Progenitor cell of endocrine pancreas (in vitro differentiated cells): ENCODE results near the gene COP1. TPM values are rescaled to one million over a fixed set of nuclear protein-coding genes. Genes with fewer than 3 reads are reported as not detected.
A peak's percentile ranks its signal among the peaks of the same experiment; 100 is the strongest.
"Not testable (repeated sequence)": the region's sequence is repeated elsewhere in the genome, so short reads cannot be mapped to it uniquely, and the experiment has no call there.

ENCODE experiments used
- DNase-seq: peaks from one replicate; pipeline ENCODE4 v3.0.0; 2021; ENCODE audit warnings: low spot score; ENCODE audit not compliant: unreplicated experiment
- H3K27ac Mint-ChIP-seq: 2 replicates; pipeline ENCODE4 v1.8.0; 2021; ENCODE audit warnings: mild to moderate bottlenecking, moderate library complexity, mixed read lengths
- H3K27me3 Mint-ChIP-seq: 2 replicates; pipeline ENCODE4 v1.8.0; 2021; ENCODE audit warnings: mixed read lengths
- H3K36me3 Mint-ChIP-seq: 2 replicates; pipeline ENCODE4 v1.8.0; 2022; ENCODE audit warnings: mixed read lengths; ENCODE audit not compliant: insufficient read depth
- H3K4me1 Mint-ChIP-seq: 2 replicates; pipeline ENCODE4 v1.8.0; 2021; ENCODE audit warnings: low read depth, mixed read lengths
- H3K4me3 Mint-ChIP-seq: 2 replicates; pipeline ENCODE4 v1.8.0; 2021; ENCODE audit warnings: low read depth, mild to moderate bottlenecking, moderate library complexity, mixed read lengths
- H3K9me3 Mint-ChIP-seq: 2 replicates; pipeline ENCODE4 v1.8.0; 2021; ENCODE audit warnings: low read depth, mixed read lengths
- CTCF ChIP-seq: fragments of 200-600 bp; sonication (generic); IDR thresholded peaks from one replicate; pipeline ENCODE4 v1.5.0; 2021; ENCODE audit warnings: antibody characterized with exemption, mild to moderate bottlenecking; ENCODE audit not compliant: unreplicated experiment
- total RNA-seq: library from RNA; stranded (reverse); gene quantifications from 2 replicates; pipeline ENCODE4 v1.2.1, GENCODE V29; 2021

COP1 gene
- total RNA-seq, 1 donor from 2014 or later: 58.1 TPM

- TF ChIP-seq CTCF: no peak
- no peak for DNase-seq
- Mint-ChIP-seq H3K9me3 (peaks cover 11% of the 10 kb centered on the region), H3K4me3 (no peak overlapping the region), H3K36me3 (peaks cover 36% of the 10 kb centered on the region), H3K27me3 (no peaks in the 10 kb centered on the region), H3K27ac (no peak overlapping the region), H3K4me1 (no peaks in the 10 kb centered on the region)
Observed at GRCh38 chr1:176096015-176096414, 111.1 kb downstream of the COP1 start.

GRCh38 chr1:176090766-176091165 is 116.3 kb downstream of the COP1 start:
- no peak for TF ChIP-seq CTCF
- Mint-ChIP-seq H3K4me3 (no peak overlapping the region), H3K27me3 (no peaks in the 10 kb centered on the region), H3K9me3 (peaks cover 5% of the 10 kb centered on the region), H3K4me1 (peaks cover 7% of the 10 kb centered on the region), H3K36me3 (peaks cover 15% of the 10 kb centered on the region), H3K27ac (no peak overlapping the region)
- DNase-seq: no peak

GRCh38 chr1:176087746-176088145 is 119.3 kb downstream of the COP1 start:
- H3K27ac Mint-ChIP-seq, H3K4me1 Mint-ChIP-seq, H3K27me3 Mint-ChIP-seq, DNase-seq, H3K4me3 Mint-ChIP-seq, H3K9me3 Mint-ChIP-seq: not testable (repeated sequence)
- H3K36me3 Mint-ChIP-seq: peaks cover 18% of the 10 kb centered on the region

GRCh38 chr1:176073524-176074157 is 133.4 kb downstream of the COP1 start:
- Mint-ChIP-seq H3K27me3 (no peaks in the 10 kb centered on the region), H3K4me1 (no peaks in the 10 kb centered on the region), H3K9me3 (peaks cover 22% of the 10 kb centered on the region), H3K36me3 (peaks cover 39% of the 10 kb centered on the region), H3K27ac (no peak overlapping the region), H3K4me3 (no peak overlapping the region)
- peak; percentile 75 for TF ChIP-seq CTCF
- DNase-seq: no peak

GRCh38 chr1:176068901-176069300 is 138.2 kb downstream of the COP1 start:
- no peak for DNase-seq
- Mint-ChIP-seq H3K36me3 (peaks cover 9% of the 10 kb centered on the region), H3K9me3 (no peaks in the 10 kb centered on the region), H3K27ac (peak overlapping the region; percentile 17), H3K4me3 (no peak overlapping the region), H3K4me1 (no peaks in the 10 kb centered on the region), H3K27me3 (no peaks in the 10 kb centered on the region)
- no peak for TF ChIP-seq CTCF

GRCh38 chr1:176068256-176068655 is 138.8 kb downstream of the COP1 start:
- H3K27ac Mint-ChIP-seq: no peak overlapping the region
- no peaks in the 10 kb centered on the region for H3K9me3 Mint-ChIP-seq
- DNase-seq: no peak
- H3K4me1 Mint-ChIP-seq: no peaks in the 10 kb centered on the region
- peaks cover 9% of the 10 kb centered on the region for H3K36me3 Mint-ChIP-seq
- H3K4me3 Mint-ChIP-seq: no peak overlapping the region
- no peak for TF ChIP-seq CTCF
- no peaks in the 10 kb centered on the region for H3K27me3 Mint-ChIP-seq
